ENCODE data around the gene CIPC.
A peak's percentile ranks its signal among the peaks of the same experiment; 100 is the strongest.

The CIPC gene, protein sequence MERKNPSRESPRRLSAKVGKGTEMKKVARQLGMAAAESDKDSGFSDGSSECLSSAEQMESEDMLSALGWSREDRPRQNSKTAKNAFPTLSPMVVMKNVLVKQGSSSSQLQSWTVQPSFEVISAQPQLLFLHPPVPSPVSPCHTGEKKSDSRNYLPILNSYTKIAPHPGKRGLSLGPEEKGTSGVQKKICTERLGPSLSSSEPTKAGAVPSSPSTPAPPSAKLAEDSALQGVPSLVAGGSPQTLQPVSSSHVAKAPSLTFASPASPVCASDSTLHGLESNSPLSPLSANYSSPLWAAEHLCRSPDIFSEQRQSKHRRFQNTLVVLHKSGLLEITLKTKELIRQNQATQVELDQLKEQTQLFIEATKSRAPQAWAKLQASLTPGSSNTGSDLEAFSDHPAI

DNA sequence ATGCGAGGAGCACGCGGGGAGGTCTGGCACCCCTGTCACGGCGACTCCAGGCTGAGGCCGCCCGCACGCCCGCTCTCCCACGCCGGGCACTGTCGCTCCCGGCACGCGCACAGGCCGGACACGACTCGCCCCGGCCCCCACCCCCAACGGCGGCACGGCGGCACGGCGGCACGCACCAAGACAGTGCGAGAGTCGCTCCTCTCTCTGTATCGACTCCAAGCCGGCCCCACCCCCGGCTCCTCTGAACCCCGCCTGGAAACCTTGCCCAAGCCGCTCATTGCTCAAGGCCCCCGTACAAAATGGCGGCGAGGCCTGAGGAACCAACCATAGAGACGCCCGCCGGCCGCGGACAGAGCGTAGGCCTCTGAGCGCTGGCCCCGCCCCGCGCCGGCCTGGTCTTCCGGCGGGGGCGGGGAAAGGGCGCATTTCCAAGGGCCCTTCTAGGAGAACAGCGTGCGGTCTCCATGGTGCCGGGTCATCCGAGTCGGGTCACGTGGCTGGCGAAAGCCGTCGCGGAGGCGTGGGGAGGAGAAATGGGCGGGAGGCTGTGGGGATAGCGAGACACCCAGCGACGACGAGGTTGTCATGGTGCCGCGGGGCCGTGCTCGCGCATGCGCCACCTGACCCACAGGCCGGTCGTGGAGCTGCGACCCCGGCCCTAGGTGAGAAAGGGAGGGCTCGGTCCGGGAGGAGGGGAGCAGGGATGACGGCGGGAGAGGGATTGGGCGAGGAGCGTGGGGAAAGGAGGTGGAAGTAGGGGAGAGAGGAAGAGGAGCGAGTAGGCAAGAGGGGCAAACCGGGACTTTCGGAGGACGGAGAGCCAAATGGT, at the start of gene CIPC:
Gene CIPC, plus strand, starts transcription at position 559 of the 829 bp plus-strand sequence. CDS start 7,451 bp downstream, outside the sequence.
- peak; percentile 94 to 99 for DNase-seq

DNA sequence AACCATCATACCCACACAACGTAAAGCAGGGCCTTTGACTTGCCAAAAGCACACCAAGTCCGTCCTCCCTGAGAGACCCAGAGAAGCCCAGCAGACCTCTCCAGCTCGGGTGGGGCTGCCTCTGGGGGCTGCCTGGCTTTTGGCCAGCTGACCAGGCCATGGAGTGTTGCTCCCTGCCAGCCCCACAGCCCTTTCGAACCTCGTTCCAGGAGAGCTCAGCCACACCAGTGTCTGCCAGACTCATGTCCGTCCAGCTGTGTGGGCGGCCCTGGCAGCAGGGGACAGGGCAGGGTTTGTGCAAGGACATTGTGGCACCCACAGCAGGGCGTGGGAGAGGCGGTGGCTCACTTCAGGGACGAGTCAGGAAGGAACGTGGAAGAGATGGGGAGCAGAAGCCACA, 46.9 kb upstream of the CIPC start:
- no peak for DNase-seq

DNA sequence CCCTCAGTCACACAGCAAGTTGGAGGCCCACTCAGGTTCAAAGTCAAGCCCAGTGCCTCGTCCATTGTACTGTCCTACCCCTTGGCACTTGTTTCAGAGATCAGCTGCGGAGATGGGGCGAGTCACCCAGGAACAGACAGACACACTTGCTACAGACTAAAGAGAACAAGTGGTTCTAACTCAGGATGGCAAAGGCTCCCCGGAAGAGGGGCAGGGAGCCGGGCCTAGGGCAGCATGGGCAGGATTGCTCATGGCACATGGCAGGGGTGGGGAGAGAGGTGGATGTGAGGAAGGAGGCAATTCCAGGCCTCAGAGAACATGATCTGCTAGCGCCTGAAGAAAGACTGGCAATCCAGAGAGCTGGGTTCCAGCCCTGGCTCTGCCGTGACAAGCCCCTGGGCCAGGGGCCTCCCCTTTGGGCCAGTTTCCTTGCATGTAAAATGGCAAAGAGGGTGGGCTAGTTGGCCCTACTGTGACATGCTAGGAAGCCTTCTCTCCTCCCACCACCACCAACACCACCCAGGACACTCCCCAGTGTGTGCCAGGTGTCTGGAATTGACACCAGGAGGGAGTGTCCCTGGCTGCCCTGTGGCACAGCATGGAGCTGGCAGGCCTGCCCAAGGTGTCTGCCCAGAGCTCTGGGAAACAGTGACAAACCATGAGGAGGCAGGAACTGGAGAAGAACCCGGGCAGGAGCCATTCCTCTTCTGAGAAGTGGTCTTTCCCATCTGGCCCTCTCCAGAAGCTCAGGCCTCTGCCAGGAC, 45.6 kb upstream of the CIPC start:
- peak in 1 of 2 experiments; percentile 55 for DNase-seq

DNA sequence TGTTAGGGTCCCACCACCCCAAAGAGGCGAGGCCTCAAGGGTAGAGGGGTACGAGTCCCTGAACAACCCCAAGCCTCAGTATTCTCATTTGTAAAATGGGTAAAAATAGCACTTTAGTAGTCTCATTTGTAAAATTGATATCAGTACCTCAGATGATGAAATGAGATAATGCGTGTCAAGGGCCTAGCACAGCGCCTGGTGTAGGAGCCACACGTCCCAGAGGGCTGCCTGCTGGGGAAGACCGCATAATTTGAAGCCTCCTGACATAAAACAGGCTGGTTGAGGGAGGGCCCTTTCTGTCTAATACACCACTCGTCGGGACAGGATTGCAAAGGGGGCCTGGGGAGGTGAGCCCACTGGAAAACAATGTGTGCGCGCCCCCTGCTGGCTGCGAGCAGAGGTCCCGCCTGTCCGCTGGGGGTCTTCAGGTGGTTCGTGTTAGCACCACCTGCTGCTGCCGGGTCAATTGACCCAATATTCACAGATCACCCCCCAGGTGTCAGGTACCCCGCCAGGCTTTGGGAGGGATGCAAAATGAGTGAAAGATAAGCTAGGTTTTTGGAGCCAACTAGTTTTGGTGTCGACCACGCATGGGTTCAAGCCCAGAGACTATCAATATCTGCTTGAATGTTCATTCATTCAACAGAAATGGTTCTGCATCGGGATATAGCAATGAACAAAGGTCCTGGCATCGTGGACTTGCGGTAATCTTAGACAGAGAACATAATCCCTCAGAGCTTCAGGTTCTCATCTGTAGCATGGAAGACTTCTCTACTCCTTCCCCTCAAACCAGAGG, 44.8 kb upstream of the CIPC start:
- DNase-seq: peak in 1 of 2 experiments; percentile 28

DNA sequence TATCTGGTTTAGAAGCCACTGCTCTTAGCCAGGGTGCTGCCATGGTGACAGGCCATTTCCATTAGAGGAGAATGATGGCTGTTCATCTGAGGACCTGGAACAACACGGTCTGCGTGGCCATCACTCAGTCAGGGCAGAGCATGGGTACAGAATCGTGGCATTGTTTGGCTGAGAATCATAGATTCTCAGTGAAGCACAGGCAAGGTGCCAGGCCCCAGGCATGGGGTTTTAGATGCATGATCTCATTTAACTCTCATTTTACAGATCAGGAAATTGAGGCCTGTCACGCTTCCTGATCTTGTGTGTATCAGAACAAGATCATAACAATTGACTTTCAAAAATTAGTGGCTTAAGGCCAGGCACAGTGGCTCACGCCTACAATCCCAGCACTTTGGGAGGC, 42.8 kb upstream of the CIPC start:
- DNase-seq: no peak

DNA sequence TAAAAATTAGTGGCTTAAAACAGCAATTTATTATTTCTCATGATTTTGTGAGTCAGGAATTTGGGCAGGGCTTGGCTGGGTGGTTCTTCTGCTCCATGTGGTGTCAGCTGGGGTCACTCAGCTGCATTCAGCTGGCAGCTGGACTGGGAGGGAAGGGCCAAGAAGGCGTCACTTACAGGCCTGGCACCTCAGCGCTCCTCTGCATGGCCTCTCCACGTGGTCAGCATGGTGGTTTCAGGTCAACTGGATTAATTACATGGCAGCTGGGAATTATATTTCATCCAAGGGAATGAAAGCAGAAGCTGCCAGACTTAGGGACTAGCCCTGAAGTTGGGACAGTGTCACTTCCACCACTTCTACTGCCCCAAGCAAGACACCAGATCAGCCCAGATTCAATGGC, 42.1 kb upstream of the CIPC start:
- no peak for DNase-seq

DNA sequence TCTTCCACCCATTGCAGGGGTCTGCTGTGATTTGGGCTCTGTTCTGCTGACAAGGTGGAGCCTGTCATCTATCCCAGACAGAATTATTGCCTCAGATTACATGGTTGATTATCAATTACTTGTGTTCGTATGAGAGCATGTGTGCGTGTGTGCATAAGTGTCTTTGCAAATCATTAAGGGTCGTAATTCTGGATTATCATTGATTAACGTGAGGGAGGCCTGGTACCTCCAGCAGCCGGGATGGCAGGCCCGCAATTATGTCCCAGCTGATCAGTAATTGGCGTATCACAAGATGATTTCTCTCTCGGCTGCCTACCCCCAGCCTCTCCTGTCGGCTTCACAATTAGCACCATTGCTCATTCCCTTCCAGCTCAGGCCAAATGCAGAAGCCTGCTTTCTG, 39.9 kb upstream of the CIPC start:
- DNase-seq: no peak

DNA sequence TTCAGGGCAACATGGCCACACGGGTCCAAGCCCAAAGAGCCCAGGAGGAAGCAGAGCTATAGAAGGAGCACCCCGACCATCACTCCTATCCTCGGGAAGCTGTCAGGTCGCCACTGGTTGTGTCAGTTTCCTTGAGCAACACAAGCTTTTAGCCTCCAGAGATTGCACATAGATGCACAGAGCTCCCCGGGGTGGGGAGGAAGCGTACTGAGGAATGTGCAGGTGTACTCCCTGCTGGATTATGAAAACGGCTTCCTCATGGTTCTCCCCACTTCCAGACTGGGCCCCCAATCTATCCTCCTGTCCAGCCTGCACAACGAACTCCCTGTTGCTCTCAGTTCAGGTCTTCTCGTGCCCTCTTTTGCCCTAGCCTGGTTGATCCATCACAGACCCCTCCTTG, 39.3 kb upstream of the CIPC start:
- DNase-seq: no peak

DNA sequence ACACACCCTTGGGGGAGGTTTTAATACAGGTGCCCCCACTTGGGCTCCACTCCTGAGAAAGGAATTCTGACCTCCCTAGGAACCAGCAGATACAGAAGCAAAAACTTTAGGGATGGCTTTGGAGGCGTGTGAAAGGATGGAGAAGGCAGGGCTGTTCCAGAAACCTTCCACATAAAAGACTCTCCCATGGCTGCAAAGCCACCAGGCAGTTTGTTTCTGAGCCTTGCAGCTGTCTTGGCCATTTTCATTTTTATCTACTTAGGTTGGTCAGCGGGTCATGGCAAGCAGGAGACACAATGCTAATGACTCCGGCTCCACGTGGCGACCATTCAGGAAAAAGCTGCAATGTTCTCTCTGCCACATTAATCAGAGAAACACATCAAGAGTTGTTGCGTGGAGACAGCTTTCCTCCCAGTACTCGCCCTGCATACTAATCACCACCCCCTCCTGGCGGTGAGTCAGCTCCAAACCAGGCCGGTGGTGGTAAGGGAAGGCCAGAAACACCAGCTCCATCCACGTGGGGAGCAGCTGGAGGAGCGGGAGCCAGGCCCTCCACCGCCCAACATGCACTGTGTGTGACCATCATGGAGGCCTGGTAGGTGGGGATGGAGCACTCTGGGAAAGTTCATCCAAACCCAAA, 38.7 kb upstream of the CIPC start:
- peak in 1 of 2 experiments; percentile 30 for DNase-seq

DNA sequence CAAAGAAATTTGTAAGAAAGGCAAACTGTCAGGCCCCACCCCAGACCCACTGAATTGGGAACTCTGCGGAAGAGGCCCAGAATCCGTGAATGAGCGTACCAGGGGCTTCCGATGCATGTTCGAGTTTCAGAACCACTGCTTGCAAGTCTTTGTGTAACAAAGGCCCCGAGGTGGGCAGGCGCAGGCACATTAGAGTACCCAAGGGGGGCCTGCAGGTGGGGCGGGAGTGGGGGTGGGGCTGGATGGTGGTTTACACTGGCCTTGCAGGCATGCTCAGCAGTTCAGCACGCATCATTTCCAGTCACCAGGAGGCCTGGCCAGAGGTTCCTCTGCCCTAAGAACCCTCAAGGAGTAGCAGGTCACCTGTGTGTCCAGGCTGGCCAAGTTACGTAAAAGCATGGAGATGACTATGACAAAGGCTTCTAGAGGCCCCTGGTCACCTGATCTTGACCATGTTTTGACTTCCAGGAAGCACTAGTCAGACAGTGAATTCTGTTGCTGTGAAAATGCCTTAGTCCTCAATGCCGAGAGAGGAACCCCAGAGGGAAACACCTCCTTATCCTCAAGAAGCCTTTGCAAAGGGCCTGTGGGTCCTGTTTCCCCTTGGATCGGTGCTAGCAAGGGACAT, 36.3 kb upstream of the CIPC start:
- no peak for DNase-seq

DNA sequence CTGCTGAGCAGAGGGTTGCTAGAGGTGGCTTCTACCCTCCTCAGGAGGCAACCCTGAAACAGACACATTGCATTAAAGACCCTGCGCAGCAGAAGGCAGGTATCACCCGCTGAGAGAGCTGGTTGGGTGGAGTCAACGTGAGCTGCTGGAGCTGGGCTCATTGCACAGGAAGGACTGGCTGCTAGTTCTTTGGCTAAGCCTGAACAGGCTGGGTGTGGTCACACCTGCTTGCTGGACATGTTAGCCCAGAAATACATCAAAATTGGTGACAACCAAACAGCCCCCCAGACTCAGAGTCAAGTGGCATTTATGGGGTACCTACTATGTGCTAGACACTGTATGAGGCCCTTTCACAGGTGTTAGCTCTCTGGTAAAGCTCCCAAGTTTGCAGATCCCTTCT, 35.8 kb upstream of the CIPC start:
- DNase-seq: no peak

DNA sequence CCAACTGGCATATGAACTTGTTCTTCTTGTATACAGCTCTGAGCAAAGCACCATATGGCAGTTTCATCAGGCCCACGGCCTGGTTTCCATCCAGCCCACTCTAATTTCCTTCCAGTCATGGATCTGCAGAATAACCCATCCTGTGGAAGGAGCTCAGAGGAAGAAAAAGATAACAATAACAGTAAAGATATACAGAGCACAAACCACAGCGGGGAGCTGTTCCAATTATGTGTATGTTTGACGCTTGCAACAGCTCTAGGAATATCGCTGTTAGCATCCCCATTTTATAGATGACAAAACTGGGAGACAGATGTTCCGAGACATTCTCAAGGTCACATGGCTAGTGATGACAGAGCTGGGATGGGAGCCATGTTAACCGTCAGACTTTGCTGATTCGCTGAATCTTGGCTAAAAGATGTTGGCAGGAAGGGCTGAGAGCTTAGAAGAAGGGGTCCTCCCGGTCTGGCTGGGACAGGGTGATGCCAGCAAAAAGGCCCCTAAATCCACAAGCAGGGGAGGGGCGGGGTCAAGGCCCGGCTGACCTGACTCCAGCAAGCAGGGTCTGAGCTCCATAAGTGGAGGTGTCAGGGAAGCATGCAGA, 34.4 kb upstream of the CIPC start:
- DNase-seq: peak; percentile 57 to 83

DNA sequence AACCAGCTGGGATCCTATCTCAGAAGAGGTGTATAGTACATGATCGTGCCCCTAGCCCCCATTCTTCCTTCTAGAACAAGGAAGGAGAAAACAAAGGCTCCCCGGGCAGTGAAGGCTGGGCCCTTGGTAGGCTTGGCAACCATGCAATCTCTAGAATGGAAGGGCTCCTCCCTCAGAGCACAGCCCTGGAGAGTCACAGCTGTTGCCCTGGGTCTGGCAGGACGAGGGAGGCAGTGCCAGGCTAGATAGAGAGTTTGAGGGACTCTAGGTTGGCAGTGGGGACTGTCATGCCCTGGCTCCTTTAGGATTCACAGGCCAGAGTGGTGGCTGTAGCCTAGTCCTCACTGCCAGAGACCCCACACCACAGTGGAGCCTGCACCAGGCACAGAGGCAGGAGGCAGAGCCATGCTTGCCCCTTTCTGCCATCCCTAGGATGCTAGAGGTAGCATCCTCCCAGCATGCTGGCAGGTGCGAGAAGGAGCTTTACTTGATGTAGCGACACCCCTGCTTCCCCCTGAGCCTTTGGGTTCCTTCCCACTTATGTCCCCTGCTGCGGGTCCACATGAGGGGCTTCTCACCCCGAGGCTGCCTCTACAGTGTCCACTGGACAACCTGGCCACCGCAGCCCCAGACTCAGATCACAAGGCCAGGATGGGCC, 33.4 kb upstream of the CIPC start:
- peak in 1 of 2 experiments; percentile 39 for DNase-seq

DNA sequence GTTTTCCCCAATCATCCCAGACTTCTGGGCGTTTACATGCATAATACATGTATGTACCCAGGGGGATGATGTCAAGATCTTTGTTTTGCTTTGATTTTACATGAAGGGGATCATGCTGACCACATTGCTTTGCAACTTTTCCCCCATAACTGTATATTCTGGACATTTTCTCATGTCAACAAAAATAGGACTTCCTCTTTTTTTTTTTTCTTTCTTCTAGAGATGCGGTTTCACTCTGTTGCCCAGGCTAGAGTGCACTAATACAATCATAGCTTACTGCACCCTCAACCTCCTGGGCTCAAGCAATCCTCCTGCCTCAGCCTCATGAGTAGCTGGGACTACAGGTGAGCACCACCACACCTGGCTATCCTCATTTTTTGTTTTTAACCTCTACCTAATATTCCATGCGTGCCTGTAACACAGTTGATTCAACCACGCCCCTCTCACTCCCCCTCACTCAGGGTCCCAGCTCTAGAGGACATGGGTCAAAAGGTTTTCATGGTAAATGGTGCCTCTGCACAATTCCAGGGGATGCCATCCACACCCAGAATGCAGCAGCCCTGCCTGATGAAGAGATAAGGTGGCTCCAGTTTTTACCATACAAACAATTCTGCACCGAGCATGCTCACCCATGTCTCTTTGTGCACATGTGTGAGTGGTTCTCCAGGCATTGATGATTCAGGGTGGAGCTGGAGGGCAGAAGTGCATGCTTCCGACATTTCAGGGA, 32.0 kb upstream of the CIPC start:
- no peak for DNase-seq

DNA sequence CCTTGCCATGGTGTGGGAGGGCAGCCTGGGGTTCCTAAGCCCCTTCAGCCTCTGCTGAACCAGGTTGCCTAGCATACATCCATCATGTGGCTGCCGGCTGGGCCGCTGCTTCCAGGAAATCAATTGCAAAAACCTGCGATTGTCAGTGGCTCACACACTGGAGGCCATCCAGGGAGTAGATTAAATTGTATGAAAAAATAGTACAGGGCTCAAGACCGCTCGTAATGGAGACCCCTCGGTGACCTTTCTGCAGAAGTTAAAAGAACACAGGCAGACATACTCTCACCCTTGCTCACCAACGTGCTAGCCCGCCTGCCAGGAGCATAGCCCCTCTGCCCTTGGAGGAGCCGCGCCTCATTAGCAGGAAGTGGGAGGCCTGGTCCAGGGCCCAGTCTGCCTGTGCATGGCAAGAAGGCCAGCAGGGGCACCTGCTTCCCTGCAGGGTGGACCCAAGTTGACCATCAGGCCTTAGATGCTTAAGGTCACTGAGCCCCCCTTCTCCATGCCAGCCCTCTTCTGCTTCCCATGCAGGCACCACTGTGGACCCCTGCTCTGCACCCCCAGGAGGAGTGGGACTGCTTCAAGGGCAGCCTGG, 31.4 kb upstream of the CIPC start:
- DNase-seq: peak in 1 of 2 experiments; percentile 7

DNA sequence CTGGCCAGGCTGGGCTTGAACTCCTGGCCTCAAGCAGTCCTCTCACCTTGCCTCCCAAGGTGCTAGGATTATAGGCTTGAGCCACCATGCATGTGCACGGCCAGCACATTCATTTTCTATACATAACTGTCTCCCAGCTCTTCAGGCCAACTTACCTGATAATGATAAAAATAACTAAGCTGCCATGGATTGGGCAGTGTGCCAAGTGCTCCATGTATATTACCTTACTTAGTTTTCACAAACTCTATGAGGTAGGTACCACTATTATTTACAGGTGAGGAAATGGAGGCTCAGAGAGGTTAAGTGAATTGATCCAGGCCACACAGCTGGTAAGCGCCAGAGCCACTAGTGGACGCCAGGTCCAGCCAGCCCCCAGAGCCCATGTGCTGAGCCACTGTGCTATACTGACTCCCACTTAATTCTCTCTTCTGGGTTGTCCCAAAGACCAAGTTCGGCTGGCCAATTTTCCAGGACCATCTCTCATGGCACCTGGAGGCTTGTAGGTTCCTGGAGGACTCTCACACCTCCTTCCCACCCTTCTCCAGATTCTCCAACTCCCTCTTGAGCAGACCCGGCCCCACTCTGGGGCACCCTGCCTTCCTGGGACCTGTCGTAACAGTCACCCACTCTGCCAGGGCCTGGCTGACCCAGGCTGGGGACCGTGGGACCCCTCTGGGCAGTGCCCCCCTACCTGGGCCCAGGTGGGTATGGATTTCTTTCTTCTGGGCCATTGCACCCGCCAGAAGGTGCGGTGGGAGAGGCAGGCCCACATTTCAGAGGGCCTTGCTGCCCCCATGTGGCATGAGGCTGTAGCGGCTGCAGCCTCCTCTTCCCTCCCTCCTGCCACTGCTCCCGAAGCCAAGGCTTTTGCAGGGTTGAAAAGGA, 30.2 kb upstream of the CIPC start:
- DNase-seq: peak; percentile 67 to 75

DNA sequence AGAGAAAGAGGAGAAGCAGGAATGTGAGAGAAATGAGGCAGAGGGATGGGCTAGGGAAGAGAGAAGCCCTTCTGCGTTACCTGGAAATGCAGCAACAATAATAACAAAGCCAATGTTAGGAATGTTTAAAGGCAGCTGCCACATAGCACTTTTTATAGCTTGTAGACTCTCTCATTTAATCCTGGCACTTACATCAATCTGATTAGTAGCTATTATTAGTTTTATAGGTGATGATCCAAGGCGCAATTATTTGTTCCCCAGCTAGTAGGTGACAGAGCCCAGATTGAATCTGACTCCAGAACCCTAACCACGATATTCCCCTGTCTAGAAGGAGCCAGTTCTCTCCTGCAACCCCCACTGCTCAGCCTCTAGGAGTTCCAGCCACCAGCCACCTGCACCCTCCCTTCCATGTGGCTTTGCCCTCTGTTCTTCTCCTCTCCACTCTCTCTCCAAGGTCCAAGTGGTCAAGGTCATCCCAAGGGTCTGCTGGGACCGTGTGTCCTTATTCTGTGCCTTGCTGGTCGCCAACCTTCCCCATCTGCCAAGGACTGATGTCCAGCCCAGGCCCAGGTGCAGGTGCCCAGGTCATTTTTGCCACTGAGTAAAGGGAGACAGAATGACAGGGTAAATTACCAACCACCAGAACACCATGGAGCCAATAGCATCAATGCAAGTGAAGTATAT, 29.4 kb upstream of the CIPC start:
- DNase-seq: no peak

DNA sequence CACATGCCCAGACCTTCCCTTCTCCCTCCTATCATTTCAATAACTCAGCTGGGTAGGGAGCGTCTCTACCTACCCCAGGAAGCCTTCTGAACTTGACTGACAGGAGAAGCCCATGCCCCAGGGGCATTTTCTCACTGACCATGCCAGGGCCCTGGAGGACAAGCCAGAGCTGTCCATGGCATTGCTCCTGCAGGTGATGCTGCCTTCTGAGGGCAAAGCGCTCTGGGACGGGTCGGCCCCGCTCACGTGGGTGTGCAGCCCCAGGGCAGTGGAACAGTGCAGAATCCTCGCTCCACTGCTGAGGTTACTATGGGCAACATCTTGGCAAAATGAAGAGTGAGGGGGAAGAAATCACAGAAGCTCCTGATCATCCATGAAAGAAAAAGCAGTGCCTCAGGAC, 28.5 kb upstream of the CIPC start:
- DNase-seq: no peak

Data from NCI-H446 (cell line).